NCI-H1436 treated with DMSO at 0.1 percent for 48 hours (cell line): ENCODE measurements around the gene CDC42BPG.
"Not testable (repeated sequence)": the region's sequence is repeated elsewhere in the genome, so short reads cannot be mapped to it uniquely, and the experiment has no call there.

ENCODE experiments used
- DNase-seq: peaks from one replicate; lab custom pipeline; 2025; lab: John Stamatoyannopoulos, UW

Gene CDC42BPG

DNA sequence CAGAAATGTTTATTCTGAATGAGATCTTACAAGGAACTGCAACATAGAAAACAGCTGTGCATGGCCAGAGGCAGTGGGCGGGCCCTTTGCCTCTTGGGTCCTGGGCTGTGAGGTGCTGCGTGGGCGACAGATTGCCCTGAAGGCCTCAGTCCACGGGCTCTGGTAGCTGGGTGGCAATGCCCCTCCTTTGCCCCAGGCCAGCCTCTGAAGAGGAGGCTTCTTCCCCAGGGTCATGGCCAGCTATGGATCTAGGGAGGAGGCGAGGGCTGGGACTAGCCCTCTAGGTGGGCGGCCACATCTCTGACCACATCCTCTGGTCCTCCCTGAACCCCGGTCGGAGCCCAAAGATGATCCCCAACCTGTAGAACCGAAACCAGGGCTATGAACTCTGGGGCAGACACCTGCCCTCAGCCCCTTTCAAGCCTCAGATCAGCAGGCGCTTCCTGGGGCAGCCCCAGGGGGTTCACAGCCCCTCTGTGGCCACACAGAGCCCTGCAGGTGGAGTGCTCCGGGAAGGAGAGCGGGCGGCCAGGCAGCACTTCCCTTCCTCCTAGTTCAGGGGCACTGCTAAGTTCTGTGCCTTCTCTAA lies 6.6 kb upstream of the CDC42BPG start:
- no peak for DNase-seq

DNA sequence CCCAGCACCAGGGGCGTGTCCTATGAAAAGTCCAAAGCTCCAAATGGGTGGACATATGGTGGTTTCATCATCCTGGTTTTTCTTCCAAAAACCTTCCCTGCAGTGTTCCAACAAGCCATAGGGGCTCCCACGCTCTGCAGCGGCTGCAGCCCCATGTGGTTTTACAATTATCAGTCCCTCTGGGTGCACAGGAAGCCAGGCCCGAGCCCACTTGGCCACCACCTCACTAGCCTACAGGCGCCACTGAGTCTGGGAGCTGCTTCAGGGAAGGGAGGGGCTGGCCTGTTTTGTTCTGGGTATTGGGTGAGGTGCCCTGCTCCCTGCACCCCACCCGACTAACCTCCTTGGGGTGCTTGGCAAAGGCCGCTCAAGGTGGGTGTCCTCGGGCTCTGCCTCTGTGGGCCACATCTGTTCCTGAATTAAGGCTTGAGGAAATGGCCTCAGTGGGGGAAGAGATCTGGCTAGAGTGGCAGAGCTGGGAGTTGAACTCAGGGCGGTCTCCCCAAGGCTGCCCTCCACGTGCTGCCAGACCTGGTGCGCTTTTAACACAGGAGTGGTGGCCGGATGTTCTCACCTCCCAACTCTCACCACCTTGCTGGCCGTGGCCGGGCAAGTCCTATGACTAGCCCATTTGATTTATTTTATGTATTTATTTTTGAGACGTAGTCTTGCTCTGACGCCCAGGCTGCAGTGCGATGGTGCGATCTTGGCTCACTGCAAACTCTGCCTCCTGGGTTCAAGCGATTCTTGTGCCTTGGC lies 5.3 kb upstream of the CDC42BPG start:
- DNase-seq = no peak

DNA sequence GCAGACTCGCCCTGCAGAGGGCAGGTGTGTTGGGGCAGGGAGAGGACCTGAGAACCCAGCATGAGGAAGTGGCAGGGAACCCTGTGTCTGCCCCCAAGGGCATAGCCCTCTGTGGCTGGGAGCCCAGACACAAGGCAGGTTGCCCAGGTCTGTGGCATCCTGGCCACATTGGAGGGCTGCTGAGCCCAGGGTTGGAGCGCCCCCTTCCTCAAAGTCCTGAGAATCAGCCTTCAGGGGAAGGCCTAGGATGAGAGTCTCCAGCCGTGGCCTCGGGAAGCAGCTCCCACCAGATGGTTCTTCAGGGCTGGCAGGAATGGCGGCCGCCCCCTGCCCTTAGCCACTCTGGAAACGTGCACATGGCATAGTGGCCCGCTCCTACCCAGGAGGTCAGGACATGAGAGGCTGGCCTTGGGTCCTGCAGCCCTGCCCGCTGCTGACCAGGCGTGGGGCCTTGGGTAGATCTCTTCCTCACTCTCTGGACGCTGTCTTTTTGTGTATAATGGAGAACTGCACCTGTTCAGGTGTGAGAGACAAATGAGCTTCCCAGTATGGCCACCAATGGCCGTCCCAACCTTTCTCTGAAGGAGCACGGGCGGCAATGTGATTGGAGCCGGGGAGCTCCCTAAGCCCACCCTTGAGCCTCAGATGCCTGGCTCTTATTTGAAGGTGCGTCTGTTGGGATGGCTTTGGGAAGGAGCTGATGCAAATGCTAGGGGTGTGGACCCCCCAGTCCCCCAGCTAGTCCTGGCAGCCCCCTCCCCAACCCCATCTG lies 4.6 kb upstream of the CDC42BPG start:
- DNase-seq = no peak

DNA sequence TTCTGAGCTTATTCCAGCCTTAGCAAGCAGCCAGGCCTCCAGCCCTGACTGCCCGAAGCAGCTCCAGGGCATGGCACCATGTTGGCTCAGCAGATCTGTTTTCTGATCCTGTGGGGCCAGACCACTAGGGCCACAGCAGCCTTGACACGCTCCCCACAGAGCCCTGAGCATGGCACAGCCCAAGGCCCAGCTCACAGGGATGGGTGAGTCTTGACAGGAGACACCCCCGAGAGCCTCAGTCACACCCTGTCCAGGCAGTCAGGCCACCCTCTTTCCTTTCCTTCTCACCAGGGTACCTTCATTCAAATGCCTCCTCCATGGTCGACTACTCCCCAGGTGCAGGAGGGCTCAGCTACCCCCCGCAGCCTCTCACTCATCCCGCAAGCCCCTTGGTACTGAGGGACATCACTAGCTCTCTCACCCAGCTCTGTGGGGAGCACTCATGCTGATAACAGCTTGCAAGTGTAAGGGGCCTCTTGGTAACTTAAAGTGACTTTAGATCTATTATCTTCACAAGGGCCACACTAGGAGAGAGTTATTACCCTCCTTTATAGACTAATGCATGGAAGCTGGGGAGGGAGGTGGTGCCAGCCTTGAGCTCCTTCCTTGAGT lies 3.9 kb upstream of the CDC42BPG start:
- DNase-seq = no peak

DNA sequence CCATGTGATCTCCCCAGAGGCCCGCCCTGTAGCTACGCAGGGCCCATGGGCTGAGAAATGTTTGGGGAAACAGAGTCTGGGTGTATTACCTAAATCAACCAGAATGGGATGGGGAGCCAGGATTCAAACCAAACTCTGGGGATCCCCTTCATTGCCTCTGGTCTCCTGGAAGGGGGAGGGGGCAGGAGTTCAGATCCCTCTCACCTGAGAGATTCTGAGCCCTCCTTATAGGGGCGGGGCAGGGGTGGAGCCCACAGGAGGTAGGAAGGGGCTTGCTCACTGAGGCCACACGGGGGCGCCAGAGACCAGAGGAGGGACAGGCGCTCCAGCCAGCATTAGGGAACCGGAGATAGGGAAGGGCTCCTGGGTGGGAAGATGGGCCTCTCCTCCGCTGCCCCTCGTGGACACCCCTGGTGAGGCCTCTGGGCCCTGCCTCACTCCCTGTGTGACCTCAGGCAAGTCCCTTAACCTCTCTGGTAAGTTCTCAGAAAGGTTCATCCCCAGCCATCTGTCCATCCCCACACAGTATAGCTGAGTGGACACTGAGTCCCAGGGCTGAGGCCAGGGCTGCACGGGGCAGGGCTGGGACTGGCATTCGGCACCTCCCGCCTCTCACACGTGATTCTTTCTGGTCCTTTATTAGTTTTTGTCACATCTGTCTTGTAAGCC lies 2.7 kb upstream of the CDC42BPG start:
- peak; percentile 69 for DNase-seq

DNA sequence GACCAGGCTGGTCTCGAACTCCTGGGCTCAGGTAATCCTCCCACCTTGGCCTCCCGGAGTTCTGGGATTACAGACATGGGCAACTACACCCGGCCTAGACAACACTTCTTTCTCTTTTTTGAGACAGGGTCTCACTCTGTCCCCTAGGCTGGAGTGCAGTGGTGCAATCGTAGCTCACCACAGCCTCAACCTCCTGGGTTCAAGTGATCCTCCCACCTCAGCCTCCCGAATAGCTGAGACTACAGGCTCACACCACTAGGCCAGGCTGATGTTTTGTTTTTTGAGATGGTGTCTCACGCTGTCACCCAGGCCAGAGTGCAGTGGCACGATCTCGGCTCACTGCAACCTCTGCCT lies 1.3 kb upstream of the CDC42BPG start:
- not testable (repeated sequence) for DNase-seq

DNA sequence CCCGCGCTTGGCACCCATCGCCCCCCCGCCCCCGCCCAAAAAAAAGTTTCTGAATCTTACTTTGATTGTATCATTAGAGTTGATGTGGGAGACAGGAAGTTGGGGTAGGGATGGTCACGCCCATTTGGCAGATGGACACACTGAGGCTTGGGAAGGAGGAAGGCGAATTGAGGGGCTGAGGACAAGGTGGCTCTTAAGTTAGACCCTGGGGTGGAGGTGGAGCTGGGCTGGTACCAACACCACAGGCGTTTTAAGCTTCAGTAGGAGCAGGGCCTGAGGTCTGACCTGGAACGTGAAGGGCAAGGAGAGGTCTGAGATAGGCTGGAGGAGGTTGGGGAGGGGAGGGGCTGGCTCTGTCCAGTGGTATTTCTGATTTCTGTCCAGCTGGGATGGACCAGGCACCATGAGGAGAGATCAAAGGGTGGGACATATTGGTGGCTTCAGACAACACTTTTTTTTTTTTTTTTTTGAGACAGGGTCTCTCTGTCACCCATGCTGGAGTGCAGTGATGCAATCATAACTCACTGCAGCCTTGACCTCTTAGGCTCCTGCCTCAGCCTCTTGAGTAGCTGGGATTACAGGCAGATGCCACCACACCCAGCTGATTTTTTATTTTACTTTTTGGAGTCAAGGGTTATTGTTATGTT lies 799 bp upstream of the CDC42BPG start:
- no peak for DNase-seq

DNA sequence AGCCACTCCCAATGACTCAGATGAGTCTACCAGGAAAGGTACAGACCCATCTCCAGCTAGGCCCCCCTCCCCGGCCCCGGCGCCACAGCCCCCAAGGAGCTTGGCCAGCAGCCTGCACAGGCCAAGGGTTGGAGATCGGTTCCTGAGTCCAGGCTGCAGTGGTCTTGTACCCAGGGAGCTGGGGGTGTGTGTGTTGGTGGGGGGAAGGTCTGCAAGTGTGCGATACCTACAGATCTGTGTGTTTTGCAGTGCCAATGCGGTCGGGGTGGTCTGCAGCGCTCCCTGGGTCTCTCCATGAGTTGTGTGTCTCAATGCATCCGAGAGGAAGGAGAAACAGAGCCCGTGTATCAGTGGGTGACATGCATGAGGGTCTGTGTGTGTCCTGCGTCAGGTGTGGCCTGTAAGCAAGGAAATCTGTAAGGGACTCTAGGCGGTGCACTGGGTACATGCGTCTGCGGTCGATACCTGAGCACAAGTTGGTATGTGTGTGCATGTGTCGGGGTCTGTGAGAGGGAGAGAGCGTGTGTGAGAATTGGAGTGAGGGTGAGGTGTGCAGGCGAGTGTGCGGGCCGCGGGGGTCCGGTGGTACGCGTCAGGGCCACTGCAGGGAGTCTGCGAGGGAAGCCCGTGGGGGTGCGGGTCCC lies 645 bp downstream of the CDC42BPG start:
- no peak for DNase-seq

DNA sequence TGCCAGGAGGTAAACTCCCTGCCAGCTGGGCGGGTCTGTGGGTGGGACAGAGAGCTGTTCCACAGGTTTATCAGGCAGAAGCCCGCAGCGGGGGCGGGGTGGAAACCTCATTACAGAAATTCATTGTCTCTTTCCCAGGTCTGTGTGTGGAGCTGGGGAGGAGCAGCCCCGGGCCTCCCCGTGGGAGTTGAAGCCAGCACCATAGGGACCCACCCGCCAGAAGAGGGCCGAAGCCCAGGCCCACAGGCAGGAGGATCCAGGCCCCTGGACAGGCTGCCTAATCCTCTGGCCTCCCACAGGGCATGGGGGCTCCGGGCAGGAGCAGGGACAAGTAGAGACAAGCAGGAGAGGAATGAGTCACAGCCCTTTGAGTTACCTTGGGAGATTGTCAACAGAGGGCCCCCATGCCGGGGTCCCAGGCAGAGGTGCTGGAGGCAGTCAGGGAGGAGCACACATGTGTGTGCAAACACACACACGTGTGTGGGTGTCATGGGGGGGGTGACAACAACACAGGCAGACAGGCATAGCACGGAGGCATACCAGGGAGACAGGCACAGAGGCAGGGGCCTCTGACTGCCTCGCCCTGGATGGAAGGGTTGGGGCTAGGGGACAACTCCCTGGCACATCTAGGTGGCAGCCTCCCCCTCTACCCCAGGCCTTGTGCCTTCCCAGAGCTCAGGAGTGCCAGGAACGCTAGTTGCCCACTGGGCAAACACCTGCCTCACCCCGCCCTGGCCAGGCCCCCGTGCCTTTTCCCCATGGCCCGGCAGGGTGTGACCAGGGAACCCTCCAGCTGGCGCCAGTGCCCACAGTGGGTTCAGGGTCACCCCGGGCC lies 1.4 kb downstream of the CDC42BPG start:
- no peak for DNase-seq

DNA sequence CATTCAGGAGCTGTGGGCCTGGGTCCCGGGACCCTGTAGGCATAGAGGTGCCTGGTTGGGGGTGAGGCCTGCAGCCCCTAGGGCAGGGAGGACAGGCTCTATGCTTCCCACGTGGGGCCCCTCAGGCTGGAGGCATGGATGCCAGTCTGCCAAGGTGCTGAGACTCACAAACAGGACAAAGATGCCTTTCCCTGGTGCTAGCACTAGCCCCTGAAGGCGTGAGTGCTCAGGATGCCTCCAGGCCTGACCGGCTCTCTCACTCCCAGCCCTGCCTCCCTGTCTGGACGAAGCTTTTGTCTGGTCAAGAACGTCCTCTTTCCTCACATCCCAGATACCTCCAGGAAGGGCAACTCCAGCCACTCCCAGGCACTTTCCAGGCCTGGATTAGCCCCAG lies 2.1 kb downstream of the CDC42BPG start:
- DNase-seq = no peak

DNA sequence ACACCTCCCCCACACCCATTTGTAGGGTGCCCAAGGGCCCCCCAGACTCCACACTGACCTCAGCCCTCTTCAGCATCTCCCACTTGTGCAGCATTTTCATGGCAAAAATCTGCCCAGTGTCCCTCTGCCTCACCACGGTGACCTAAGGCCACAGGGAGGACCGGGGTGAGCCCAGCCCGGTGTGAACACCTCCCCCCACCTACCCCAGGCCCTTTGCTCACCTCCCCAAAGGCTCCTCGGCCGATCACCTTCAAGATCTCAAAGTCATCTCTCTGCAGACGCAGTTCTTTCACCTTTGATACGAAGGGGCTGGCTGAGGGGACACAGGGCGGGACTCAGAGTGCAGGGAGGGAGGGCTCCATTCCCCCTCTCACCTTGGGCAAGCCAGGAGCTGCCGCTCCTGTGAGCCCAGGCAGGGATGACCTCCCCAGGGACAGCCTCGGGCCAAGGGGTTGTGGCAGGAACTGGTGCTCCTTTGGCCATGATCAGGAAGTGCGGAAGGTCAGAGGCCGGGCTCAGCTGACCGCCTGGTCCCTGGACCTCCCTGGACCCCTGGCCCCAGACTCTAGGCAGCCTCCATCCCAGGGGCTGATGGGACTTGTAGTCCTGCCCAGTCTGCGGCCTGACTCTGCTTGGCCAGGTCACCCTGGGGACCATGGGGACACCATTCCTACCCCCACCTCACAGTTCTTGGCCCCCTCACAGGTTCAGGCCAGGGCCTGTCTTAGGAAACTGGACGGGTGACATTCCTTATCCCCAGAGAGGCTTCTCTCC lies 2.7 kb downstream of the CDC42BPG start:
- no peak for DNase-seq

DNA sequence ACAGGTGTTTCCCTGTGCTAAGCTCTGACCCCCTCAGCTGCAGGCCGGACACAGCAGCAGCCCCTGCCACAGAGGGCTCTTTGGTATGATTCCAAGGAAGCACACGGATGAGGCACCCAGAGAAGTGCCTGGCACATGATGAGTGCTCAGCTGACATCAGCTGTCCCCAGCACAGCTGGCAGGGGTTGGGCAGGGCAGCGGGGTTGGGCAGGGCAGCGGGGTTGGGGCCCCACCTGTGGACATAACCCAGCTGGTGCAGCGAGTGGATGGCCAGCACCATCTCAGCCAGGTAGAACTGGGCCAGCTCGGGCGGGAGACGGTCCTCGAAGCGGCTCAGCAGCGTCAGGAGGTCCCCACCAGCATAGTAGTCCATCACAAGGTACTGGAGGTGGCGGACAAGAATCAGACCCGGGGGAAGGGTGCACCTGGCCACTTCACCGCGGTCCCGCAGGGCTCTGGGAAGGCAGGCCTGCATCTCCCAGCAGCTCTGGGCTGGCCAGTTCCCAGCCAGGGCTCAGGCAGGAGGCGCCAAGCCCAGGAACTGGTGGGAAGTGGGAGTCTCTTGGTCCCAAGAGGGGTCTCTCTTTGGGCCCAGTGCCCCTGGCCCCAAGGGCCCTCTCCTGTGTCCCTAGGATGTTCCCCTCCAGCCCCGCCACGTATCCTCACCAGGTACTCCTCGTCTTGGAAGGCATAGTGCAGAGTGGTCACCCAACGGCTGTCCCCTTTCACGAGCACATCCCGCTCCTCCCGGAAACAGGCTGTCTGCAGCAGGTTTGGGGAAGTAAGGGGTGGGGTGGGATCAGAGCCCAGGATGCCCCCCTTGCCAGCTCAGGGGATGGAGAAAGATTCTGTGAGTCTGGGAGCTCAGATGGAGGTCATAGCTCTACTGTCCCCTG lies 4.3 kb downstream of the CDC42BPG start:
- no peak for DNase-seq

DNA sequence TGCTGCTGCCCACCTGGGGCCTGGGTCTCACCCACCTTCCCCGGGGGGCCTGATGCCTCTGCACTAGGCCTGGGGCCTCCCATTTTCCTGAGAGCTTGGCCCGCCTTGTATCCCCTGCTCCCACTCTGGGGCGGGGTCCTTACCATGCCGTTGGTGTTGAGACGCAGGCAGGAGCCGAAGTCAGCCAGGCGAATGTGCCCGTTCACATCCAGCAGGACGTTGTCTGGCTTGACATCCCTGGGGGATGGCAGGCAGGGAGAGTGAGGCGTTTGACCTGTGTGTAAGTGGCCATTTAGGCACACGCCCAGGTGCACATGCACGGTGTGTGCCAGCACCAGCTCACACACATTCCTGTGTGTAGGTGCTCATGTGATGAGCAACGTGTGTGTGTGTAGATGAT lies 5.1 kb downstream of the CDC42BPG start:
- DNase-seq = no peak

DNA sequence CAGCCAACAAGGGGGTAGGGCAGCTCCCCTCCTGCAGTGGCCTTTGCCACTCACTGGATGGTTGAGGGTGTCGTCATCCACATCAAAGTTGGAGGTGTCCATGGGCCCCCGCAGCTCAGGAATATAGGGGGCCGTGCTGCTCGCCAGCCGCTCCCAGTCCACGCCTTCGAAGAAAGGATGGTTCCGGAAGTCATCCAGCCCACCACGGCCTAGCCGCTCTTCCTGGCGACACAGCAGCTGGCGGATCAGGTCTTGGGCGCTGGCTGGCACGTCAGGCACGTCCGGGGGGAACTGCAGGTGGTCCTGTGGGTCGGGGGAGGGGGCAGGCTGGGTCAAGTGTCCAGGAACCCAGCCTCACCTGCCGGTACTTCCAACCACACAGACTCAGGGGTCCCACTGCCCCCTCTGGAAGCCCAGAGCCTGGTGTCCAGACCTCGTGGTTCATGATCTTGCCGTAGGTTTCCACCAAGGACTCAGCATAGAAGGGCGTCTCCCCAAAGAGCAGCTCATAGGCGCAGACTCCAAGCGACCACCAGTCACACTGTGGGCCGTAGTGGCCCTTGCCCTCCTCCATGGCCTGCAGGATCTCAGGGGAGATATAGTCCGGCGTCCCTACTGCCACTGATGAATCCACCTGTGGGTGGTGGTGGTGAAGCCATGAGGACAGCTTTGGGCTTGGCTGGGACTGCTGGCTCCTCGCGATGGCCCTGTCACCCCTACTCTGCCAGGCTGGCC lies 5.7 kb downstream of the CDC42BPG start:
- DNase-seq = no peak

DNA sequence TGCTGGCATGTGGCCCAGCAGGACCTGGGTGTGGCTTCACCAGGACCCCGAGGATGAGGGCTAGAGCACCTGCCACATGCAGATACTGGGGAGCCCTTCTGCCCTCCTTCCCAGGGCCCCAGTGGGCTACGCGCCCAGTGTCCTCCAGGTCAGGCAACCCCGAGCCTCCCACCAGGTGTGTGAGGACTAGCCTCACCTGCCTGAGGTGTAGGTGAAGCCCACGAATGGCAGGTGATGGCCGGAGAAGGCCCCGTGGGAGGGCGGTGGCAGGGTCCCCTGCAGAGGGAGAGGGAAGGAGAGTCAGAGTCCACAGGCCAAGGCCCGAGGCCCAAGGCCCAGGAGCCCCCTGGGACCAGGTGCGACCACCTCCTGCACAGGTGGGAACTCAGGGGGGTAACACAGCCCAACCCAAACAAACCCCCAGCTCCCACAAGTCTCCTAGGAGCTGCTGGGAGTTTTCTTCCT lies 6.5 kb downstream of the CDC42BPG start:
- no peak for DNase-seq

DNA sequence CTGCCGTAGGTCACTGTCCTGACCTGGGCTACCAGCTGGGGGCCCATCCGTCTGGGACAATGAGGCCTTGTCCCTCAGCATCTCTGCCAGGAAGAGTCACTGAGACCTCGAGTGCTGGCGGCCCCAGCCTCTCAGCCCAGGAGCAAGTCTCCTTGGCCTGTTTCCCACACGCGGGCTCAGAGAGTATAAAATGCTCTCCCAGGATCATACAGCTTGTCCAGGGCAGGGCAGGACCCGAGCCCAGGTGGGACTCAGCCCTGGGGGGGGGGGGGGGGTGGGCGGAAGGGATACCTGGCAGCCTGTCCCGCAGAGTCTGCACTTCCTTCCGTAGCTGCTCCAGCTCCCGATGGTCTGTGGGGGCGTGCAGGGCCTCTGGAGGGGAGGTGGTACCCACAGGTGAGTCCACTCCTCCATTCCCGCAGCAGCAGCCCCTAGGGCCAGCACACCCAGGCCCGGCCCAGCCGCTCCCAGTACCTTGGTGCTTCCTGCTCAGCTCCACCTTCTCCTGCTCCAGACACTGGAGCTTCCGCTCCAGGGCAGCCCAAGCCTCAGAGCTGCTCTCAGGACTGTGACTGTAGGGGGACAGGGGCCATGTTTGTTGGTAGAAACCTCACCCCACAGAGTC lies 7.9 kb downstream of the CDC42BPG start:
- DNase-seq = no peak
